GM13976 (cell line): ENCODE measurements around the gene HSPA1L.

Experiments
- DNase-seq: peaks from one replicate; pipeline ENCODE4 v3.0.0; 2012; ENCODE audit warnings: low spot score
- CTCF ChIP-seq: IDR thresholded peaks from 2 replicates; pipeline ENCODE4 v1.5.1; 2012; ENCODE audit warnings: borderline replicate concordance, mild to moderate bottlenecking; ENCODE audit not compliant: insufficient read depth; ENCODE audit errors: extremely low read depth, missing control alignments, control extremely low read depth
- in situ Hi-C: fragments of 300-500 bp; cut with MboI; formaldehyde crosslinking; loops from one replicate; pipeline ENCODE4 v1.12.0; 2022; ENCODE audit warnings: low sequenced_read_pairs, mixed read lengths, inconsistent platforms; ENCODE audit not compliant: unreplicated experiment

Gene HSPA1L

DNA sequence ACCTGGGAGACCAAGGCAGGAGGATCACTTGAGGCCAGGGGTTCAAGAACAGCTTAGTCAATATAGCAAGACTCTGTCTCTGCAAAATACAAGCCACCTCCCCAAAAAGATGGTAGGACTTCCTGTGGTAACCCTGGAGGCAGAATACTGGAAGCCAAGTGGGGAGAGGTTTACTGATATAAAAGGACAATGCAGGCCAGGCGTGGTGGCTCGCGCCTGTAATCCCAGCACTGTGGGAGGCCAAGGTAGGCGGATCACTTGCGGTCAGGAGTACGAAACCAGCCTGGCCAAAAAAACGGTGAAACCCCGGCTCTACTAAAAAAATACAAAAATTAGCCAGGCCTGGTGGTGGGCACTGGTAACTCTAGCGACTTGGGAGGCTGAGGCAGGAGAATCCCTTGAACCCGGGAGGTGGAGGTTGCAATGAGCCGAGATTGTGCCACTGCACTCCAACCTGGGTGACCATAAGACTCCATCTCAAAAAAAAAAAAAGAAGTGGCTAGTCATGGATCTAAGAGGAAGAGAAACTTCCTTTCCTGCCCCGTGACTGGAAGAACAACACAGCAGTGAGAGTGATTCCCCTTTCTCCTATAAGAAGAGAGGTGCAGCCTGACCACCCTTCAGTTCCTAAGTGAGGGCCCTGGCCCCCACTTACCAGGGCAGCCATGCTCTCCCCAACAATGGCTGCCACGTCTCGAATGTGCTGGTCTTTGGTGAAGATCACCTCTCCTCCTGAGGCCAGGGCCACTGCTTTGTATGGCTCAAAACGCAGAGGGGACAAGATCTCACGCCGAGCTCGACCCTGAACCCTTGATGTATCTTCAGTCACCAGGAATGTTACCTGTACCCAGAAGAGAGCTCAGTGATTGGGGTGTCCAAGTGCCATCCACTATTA, 46.5 kb downstream of the HSPA1L start:
- no peak for DNase-seq
- in situ Hi-C loops = no loop called here
- no peak for TF ChIP-seq CTCF

DNA sequence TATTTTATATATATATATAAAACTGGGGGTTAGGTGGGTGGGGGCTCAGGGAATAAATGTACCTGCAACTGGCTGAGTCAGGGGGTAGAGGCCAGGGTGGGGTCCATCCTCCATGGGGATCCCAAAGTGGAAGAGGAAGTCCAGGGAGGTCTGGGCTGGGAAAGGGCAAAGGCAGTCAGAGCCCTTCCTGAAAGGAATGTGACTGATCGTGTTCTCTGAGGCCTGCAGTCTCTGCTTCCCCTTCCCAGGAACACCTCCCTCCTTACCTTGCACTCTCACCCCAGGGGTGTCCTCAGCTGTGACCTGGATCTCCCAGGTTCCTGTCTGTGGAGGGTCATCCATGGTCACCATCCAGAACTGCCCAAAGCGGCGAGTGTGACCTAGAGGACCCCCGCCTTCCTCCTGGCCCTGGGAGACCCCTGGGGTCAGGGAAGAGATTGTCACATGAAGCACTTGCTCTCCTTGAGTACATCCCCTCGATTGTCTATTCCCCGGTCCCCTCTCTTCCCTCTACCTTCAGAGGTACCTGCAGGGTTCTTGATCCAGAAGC, 47.9 kb downstream of the HSPA1L start:
- DNase-seq = no peak
- TF ChIP-seq CTCF = no peak
- in situ Hi-C loops = no loop called here

GRCh38 chr6:31765910-31766794, 48.9 kb downstream of the HSPA1L start:
- in situ Hi-C loops = no loop called here
- TF ChIP-seq CTCF = no peak
- DNase-seq = no peak

DNA sequence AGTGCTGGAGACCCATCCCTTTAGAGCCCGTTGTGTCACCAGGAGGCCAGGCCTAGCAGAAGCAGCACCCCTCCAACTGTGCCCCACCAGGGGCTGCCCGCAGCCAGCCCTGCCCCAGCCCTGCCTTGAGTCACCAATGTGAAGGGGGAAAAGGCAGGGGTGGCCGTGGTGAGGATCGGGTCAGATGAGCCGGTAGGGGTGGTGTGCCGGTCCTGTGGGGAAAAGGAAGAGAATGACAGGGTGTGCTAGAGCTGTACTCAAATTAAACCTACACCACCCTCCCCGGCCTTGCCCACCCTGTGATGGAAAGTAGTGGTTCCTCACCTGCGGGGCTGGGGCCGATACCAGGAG, 49.5 kb downstream of the HSPA1L start:
- in situ Hi-C loops = no loop called here
- no peak for TF ChIP-seq CTCF
- no peak for DNase-seq

- TF ChIP-seq CTCF = no peak
- DNase-seq = no peak
- in situ Hi-C loops = no loop called here
Observed at GRCh38 chr6:31764198-31764597, 50.9 kb downstream of the HSPA1L start.

DNA sequence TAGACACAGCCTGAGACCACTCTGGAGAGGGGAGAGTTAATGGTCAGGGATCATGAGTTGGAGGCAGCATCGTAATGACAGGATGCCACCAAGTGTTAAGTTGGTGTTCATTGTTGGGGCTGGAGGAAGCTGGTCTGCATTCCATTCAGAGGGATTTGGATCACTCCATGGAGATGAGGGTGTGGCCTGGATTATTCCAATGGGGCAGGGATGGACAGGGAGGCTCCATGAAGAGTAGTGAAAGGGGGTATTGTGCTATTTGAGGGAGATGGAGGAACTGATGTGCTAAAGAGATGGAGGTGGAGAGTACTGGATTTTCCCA, 51.5 kb downstream of the HSPA1L start:
- in situ Hi-C loops = no loop called here
- TF ChIP-seq CTCF = no peak
- DNase-seq = no peak
